ENCODE results near the gene HOXA11.

The HOXA11 gene

DNA sequence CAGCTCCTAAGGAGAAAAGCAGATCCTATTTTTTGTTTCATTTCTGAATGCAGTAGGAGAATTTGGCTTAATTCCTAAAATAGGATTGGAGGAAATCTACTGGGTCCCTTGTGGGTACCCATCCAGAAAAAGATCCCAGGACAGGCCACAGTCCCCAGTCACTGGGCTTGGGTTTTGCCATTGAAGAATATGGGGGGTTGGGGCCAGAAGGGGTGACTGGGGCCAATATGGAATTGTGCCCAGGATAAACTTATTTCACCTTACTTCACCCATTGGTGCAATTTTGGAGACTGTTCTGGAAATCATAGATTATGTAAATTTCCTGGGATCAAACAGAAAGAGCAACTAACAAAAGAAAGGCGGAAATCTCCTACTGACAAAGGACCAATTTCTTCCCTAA is 46.6 kb downstream of the HOXA11 start:
- DNase-seq, result no peak

- no peak for DNase-seq
Measured at GRCh38 chr7:27137640-27138315, 47.3 kb downstream of the HOXA11 start.

DNA sequence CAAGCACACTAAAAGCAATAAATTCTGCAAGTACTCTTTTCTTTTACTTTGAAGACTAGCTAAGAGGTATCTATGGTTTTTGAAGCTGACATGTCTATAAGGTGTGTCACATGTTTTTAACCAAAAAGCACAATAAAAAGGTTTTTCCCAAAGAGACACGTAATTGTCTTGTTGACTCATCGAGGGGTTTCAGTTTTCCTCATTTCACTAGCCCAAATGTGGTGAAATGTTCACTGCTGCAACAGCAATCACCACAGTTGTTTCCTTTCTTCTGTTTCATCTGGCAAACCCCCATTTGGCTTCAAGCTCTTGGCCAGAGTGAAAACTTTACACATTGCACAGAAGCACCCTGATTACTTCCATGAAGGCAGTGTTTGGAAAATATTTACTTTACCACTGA is 50.6 kb downstream of the HOXA11 start:
- DNase-seq, result no peak

GRCh38 chr7:27133409-27134231 is 51.4 kb downstream of the HOXA11 start:
- DNase-seq, result no peak

DNA sequence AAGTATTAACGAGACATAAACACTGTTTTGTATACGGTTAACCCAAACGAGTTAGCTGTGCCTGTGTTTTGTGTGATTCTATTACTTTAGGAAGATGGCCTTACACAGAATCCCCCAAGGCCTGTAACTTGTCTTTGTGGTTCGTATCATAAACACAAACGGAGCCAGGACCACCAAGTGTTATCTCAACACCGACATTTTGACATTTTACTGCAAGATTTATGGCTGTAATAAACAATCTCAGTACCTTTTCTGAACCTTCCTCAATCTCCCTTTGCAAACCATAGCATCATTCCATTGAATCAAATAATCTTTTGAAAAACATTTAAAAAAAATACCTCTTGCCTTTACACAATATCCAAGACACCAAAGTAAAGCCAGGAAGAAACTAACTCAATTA is 52.1 kb downstream of the HOXA11 start:
- no peak for DNase-seq

- no peak for DNase-seq
Measured at GRCh38 chr7:27132214-27132613, 52.8 kb downstream of the HOXA11 start.

DNA sequence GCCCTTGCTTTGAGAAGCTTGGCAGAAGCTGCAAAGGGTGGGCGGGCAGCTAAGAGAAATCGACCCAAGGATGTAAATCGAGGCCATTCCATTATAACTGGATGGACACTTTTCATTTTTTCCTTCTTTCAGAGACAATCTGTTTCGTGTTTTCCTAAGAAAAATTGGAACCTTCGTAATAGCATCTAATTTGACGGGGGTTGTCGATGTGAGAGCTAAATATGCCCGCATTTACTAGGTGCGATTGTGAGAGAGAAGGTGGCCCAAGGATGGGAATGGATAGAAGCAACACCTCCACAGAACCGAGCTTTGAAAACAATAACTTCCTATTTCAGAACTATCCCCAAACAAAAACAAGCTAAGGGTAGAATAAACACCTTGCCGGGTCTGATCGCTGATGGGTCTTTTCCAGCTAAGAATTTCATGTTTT is 53.6 kb downstream of the HOXA11 start:
- DNase-seq, result no peak

Data from nucleus accumbens (tissue), 56 donors.